Activated CD4-positive, alpha-beta T cell treated with anti-CD3 and anti-CD28 coated beads for 36 hours (primary cell): Measurements from ENCODE around the gene MPPE1. TPM values are rescaled to one million over a fixed set of nuclear protein-coding genes. Genes with fewer than 3 reads are reported as not detected.
A peak's percentile ranks its signal among the peaks of the same experiment; 100 is the strongest.
"Not testable (repeated sequence)": the region's sequence is repeated elsewhere in the genome, so short reads cannot be mapped to it uniquely, and the experiment has no call there.

ENCODE experiments used
- ATAC-seq: fragments of 200-7000 bp; cut with Tn5 transposase; one replicate; pipeline ENCODE4 v1.10.0; 2021; ENCODE audit warnings: mild to moderate bottlenecking, moderate library complexity
- CTCF ChIA-PET: fragments of 350-600 bp; sonication (Branson Sonifier 250); formaldehyde crosslinking; loops from one replicate; lab custom pipeline; 2021; ENCODE audit warnings: antibody characterized with exemption; lab: Charles Lee
- POLR2A ChIA-PET: fragments of 350-600 bp; sonication (Branson Sonifier 250); formaldehyde crosslinking; loops from one replicate; lab custom pipeline; 2021; ENCODE audit warnings: antibody characterized with exemption, inconsistent platforms; lab: Charles Lee
- DNase-seq: peaks from one replicate; pipeline ENCODE4 v3.0.0-alpha.2; 2020
- H3K27ac Mint-ChIP-seq: one replicate; pipeline ENCODE4 v1.8.0; 2021; ENCODE audit warnings: mixed read lengths
- H3K27me3 Mint-ChIP-seq: one replicate; pipeline ENCODE4 v1.8.0; 2021; ENCODE audit warnings: mixed read lengths
- H3K36me3 Mint-ChIP-seq: one replicate; pipeline ENCODE4 v1.8.0; 2021; ENCODE audit warnings: low read depth, mixed read lengths
- H3K4me1 Mint-ChIP-seq: one replicate; pipeline ENCODE4 v1.8.0; 2021; ENCODE audit warnings: mixed read lengths
- H3K4me3 Mint-ChIP-seq: one replicate; pipeline ENCODE4 v1.8.0; 2021; ENCODE audit warnings: mild to moderate bottlenecking, moderate library complexity, mixed read lengths
- H3K9me3 Mint-ChIP-seq: one replicate; pipeline ENCODE4 v1.8.0; 2021; ENCODE audit warnings: low read depth, mixed read lengths
- intact Hi-C, 2 experiments: fragments of 100-400 bp; cut with DNase I in 1 of 2; cut with micrococcal nuclease in 1 of 2; formaldehyde crosslinking; loops; one replicate each; pipeline versions ENCODE4 v1.14.2 to v1.15.1; 2022 to 2024; cut with DNase I, micrococcal nuclease
- total RNA-seq, 2 experiments: library from RNA; stranded (reverse); gene quantifications; one replicate each; pipeline ENCODE4 v1.2.3, GENCODE V29; 2021

MPPE1 gene
- total RNA-seq, 2 experiments from 2014 or later = 22.4 to 29.6 TPM

DNA sequence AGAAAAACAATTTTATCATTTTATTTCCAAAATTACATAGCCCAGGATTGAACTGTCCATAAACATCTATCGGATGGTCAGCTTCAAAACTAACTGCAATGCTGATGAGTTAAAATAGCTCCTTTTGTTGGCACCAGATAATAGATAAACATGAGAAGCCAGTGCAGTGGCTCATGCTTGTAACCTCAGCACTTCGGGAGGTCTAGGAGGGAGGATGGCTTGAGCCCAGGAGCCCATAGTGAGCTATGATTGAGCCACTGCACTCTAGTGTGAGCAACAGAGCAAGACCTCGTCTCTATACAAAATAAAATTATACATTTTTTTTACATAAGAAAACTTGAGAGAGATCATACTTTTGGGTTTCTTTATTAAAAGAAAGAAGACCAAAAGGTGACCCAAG is 38.6 kb upstream of the MPPE1 start:
- Mint-ChIP-seq H3K27me3 (no peaks in the 10 kb centered on the region), H3K27ac (no peak overlapping the region), H3K36me3 (no peaks in the 10 kb centered on the region), H3K9me3 (no peaks in the 10 kb centered on the region), H3K4me1 (peaks cover 10% of the 10 kb centered on the region), H3K4me3 (no peak overlapping the region)
- DNase-seq (no peak), ATAC-seq (no peak)
- intact Hi-C loops = loop anchor here (1.0 kb wide), 3 partner anchors 35 to 95 kb away; partner anchors contain the start of genes IMPA2 (in 2 of the 2), MPPE1 (in 2 of the 2) and CHMP1B (in 1 of the 2)
- CTCF ChIA-PET = interaction anchor here (1.1 to 3.8 kb wide), 2 partner anchors 9 to 49 kb away, joined by 3 to 38 read pairs; no protein-coding TSS in a partner anchor
- POLR2A ChIA-PET = interaction anchor here (1.4 kb wide), 1 partner anchor 34 kb away, joined by 3 read pairs; no protein-coding TSS in a partner anchor

GRCh38 chr18:11945834-11946659 is 37.9 kb upstream of the MPPE1 start:
- H3K4me3 Mint-ChIP-seq, intact Hi-C loops, DNase-seq, H3K27me3 Mint-ChIP-seq, ATAC-seq, H3K9me3 Mint-ChIP-seq, H3K36me3 Mint-ChIP-seq, H3K27ac Mint-ChIP-seq: not testable (repeated sequence)
- ChIA-PET POLR2A (interaction anchor here (1.4 kb wide), 1 partner anchor 35 kb away, joined by 3 read pairs; no protein-coding TSS in a partner anchor), CTCF (interaction anchor here (0.5 to 9.9 kb wide), 4 partner anchors 8 to 434 kb away, joined by 3 to 144 read pairs (median 21); no protein-coding TSS in a partner anchor)
- H3K4me1 Mint-ChIP-seq = peaks cover 10% of the 10 kb centered on the region

DNA sequence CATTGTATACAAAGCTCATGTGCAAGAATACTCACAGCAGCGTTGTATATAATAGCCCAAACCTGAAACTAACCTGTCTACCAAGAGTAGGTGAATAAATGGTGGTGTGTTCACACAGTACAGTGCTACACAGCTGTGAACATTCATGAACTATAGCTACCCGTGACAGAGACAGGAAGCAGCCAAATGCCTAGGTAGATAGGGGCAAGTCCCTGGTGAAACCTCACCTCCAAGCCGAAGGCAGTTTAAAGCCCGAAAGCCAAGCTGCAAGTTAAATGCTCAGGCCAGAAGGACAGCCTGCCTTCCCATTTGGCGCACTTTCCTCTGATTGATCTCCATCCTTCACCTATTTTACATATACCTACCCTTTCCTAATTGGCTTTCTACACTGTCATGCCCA is 36.7 kb upstream of the MPPE1 start:
- intact Hi-C loops = no loop called here
- H3K36me3 Mint-ChIP-seq = no peaks in the 10 kb centered on the region
- peaks cover 10% of the 10 kb centered on the region for H3K4me1 Mint-ChIP-seq
- ATAC-seq (no peak), DNase-seq (no peak)
- no peak overlapping the region for H3K27ac Mint-ChIP-seq
- ChIA-PET POLR2A (no interaction called here), CTCF (interaction anchor here (0.6 to 9.9 kb wide), 3 partner anchors 49 to 208 kb away, joined by 3 to 144 read pairs (median 3); no protein-coding TSS in a partner anchor)
- H3K9me3 Mint-ChIP-seq = no peaks in the 10 kb centered on the region
- H3K4me3 Mint-ChIP-seq = no peak overlapping the region
- no peaks in the 10 kb centered on the region for H3K27me3 Mint-ChIP-seq

- intact Hi-C loops = no loop called here
- no peak overlapping the region for H3K27ac Mint-ChIP-seq
- DNase-seq (no peak), ATAC-seq (no peak)
- H3K36me3 Mint-ChIP-seq = no peaks in the 10 kb centered on the region
- ChIA-PET CTCF (interaction anchor here (0.6 to 9.9 kb wide), 5 partner anchors 30 to 207 kb away, joined by 3 to 144 read pairs (median 3); no protein-coding TSS in a partner anchor), POLR2A (no interaction called here)
- H3K4me1 Mint-ChIP-seq = peaks cover 10% of the 10 kb centered on the region
- no peaks in the 10 kb centered on the region for H3K27me3 Mint-ChIP-seq
- H3K9me3 Mint-ChIP-seq = no peaks in the 10 kb centered on the region
- H3K4me3 Mint-ChIP-seq = no peak overlapping the region
Observed at GRCh38 chr18:11944252-11944651, 36.1 kb upstream of the MPPE1 start.

- no peaks in the 10 kb centered on the region for H3K27me3 Mint-ChIP-seq
- H3K27ac Mint-ChIP-seq = no peak overlapping the region
- no peak for DNase-seq
- no peak overlapping the region for H3K4me3 Mint-ChIP-seq
- no peaks in the 10 kb centered on the region for H3K9me3 Mint-ChIP-seq
- CTCF ChIA-PET = interaction anchor here (9.9 kb wide), 1 partner anchor 50 kb away, joined by 144 read pairs; no protein-coding TSS in a partner anchor
- peaks cover 10% of the 10 kb centered on the region for H3K4me1 Mint-ChIP-seq
- ATAC-seq = no peak
- intact Hi-C loops = no loop called here
- no peaks in the 10 kb centered on the region for H3K36me3 Mint-ChIP-seq
- POLR2A ChIA-PET = no interaction called here
Observed at GRCh38 chr18:11943551-11943950, 35.4 kb upstream of the MPPE1 start.

DNA sequence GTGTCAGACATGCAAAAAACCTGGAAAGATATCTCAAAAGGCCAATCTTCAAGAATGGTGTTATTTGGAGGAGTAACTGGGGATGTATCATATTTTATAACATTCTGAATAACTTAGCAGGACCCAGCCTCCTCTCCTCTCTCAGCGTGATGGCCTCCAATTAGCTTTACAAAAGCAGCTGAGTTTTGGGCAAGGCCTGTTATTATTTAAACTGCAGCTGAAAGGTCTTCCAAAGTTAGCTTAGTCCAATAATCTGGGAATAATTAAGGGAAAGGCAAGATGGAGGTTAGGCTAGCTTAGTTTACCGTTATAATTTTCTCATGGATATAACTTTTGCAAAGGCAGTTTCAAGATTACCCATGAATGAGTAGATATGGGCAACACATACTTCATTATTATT is 32.8 kb upstream of the MPPE1 start:
- Mint-ChIP-seq H3K27me3 (no peaks in the 10 kb centered on the region), H3K4me3 (no peak overlapping the region), H3K9me3 (no peaks in the 10 kb centered on the region), H3K36me3 (no peaks in the 10 kb centered on the region), H3K4me1 (no peaks in the 10 kb centered on the region), H3K27ac (no peak overlapping the region)
- no peak for DNase-seq
- intact Hi-C loops = no loop called here
- ChIA-PET POLR2A (no interaction called here), CTCF (interaction anchor here (1.3 to 9.9 kb wide), 4 partner anchors 35 to 295 kb away, joined by 3 to 144 read pairs (median 8); no protein-coding TSS in a partner anchor)
- no peak for ATAC-seq

DNA sequence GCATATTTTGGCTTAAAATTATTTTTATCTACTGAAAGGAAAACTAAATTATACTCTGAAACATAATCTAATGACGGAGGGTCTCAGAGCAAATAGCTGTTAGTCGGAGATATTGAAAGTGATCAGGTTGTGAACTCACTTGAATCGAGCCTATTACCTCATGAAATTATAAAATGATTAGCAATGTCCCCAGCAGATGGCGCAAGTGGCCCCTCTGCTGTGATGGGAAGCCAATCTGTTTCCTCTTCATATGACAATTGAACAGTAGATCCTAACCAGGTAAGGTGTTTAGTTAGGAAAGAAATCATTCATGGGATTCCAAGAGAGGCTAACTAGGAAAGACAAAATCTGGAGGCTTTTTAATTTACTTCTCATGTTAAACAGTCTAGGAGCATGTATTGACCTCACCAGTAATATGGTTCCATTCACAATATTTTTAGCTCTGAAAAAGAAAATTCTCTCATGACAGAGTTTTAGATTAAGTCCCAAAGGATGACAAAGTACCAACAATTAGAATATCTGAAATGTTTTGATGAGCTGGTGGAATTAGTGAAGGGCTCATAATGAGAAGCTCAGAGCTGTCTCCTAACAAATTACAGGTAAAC is 29.9 kb upstream of the MPPE1 start:
- intact Hi-C loops = loop anchor here (1.0 to 10.0 kb wide), 5 partner anchors 57 to 299 kb away; no protein-coding TSS in a partner anchor
- ChIA-PET CTCF (interaction anchor here (0.6 to 9.9 kb wide), 40 partner anchors 8 to 973 kb away, joined by 3 to 144 read pairs (median 4); partner anchors contain the start of gene IMPA2), POLR2A (no interaction called here)
- Mint-ChIP-seq H3K4me1 (no peaks in the 10 kb centered on the region), H3K9me3 (no peaks in the 10 kb centered on the region), H3K27ac (no peak overlapping the region), H3K36me3 (no peaks in the 10 kb centered on the region), H3K27me3 (no peaks in the 10 kb centered on the region), H3K4me3 (no peak overlapping the region)
- peak; percentile 51 for ATAC-seq
- DNase-seq = peak; percentile 86

DNA sequence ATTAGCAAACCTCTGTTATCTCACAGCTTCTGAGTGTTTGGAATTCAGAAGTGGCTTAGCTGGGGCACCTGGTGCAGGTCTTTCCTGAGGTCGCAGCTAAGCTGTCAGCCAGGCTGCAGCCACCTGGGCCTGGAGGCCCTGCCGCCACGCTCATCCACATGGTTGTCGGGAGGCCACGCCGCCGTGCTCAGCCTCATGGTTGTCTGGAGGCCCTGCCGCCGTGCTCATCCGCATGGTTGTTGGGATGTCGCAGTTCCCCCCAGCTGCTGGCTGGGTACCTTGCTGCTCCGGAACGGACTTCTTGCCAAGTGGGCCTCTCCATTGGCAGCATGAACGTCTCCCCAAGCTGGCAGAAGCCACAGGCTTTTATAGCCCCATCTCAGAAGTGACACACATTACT is 24.3 kb upstream of the MPPE1 start:
- DNase-seq (no peak), ATAC-seq (no peak)
- H3K9me3 Mint-ChIP-seq = no peaks in the 10 kb centered on the region
- ChIA-PET CTCF (interaction anchor here (1.7 kb wide), 1 partner anchor 63 kb away, joined by 9 read pairs; no protein-coding TSS in a partner anchor), POLR2A (no interaction called here)
- H3K27ac Mint-ChIP-seq = no peak overlapping the region
- no peaks in the 10 kb centered on the region for H3K27me3 Mint-ChIP-seq
- no peaks in the 10 kb centered on the region for H3K36me3 Mint-ChIP-seq
- no peak overlapping the region for H3K4me3 Mint-ChIP-seq
- intact Hi-C loops = loop anchor here in 1 of 2 experiments (10.0 kb wide), 1 partner anchor 198 kb away; no protein-coding TSS in a partner anchor
- no peaks in the 10 kb centered on the region for H3K4me1 Mint-ChIP-seq

DNA sequence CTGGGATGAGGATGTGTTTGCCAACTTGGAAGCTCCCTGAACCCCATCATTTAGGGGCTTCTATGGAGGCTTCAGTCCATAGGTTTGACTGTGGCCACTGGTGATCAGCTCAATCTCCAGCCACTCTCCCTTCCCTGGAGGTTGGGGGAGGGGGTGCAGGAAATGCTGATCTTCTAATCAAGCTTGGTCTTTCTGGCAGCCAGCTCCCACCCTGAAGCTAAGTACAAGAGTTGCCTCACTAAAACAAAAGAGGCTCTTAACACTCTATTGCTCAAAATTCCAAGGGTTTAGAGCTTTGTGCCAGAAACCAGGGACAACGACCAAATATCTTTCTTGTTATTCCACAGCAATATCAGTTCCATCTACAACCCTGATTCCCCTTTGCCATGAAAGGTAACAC is 19.4 kb upstream of the MPPE1 start:
- DNase-seq (no peak), ATAC-seq (no peak)
- no peak overlapping the region for H3K27ac Mint-ChIP-seq
- no peaks in the 10 kb centered on the region for H3K36me3 Mint-ChIP-seq
- no peaks in the 10 kb centered on the region for H3K9me3 Mint-ChIP-seq
- ChIA-PET POLR2A (no interaction called here), CTCF (interaction anchor here (0.9 to 3.0 kb wide), 2 partner anchors 10 to 68 kb away, joined by 3 to 18 read pairs; no protein-coding TSS in a partner anchor)
- H3K4me1 Mint-ChIP-seq = no peaks in the 10 kb centered on the region
- no peak overlapping the region for H3K4me3 Mint-ChIP-seq
- no peaks in the 10 kb centered on the region for H3K27me3 Mint-ChIP-seq
- intact Hi-C loops = no loop called here

GRCh38 chr18:11925800-11926481 is 17.8 kb upstream of the MPPE1 start:
- DNase-seq (no peak), ATAC-seq (no peak)
- H3K36me3 Mint-ChIP-seq = no peaks in the 10 kb centered on the region
- ChIA-PET POLR2A (no interaction called here), CTCF (interaction anchor here (0.6 to 3.0 kb wide), 2 partner anchors 12 to 738 kb away, joined by 3 to 18 read pairs; no protein-coding TSS in a partner anchor)
- no peak overlapping the region for H3K4me3 Mint-ChIP-seq
- H3K9me3 Mint-ChIP-seq = no peaks in the 10 kb centered on the region
- no peak overlapping the region for H3K27ac Mint-ChIP-seq
- intact Hi-C loops = no loop called here
- H3K27me3 Mint-ChIP-seq = no peaks in the 10 kb centered on the region
- peaks cover 4% of the 10 kb centered on the region for H3K4me1 Mint-ChIP-seq
